Endothelial cell of umbilical vein (primary cell): ENCODE results near the gene PCSK6. TPM values are rescaled to one million over a fixed set of nuclear protein-coding genes. Genes with fewer than 3 reads are reported as not detected.

Experiments used
- BruUV-seq: library from RNA; stranded (reverse); fragments of 400-500 nt; replicated peaks from 2 replicates; lab custom pipeline; 2021; lab: Mats Ljungman, UMichigan
- CTCF ChIA-PET: fragments of 300-600, 350-600 bp; sonication (Branson Sonifier 250); formaldehyde crosslinking; loops from one replicate; lab custom pipeline; 2021; ENCODE audit warnings: antibody characterized with exemption, inconsistent platforms; lab: Charles Lee
- POLR2A ChIA-PET: fragments of 300-600, 350-600 bp; sonication (Branson Sonifier 250); formaldehyde crosslinking; loops from one replicate; lab custom pipeline; 2021; ENCODE audit warnings: antibody characterized with exemption, inconsistent platforms; lab: Charles Lee
- DNase-seq: peaks from one replicate; pipeline ENCODE4 v3.0.0-alpha.2; 2011; ENCODE audit warnings: low read depth, low spot score
- FAIRE-seq: peaks from 2 replicates; lab custom pipeline; 2011; peaks lifted over from hg19 to GRCh38; lab: Jason Lieb, UNC
- H2AFZ ChIP-seq: 2 replicates; pipeline ENCODE4 v1.6.0; 2012; ENCODE audit warnings: low read depth, low read length, control low read depth, inconsistent platforms
- H3K27ac ChIP-seq: 2 replicates; pipeline ENCODE4 v1.5.1; 2011; ENCODE audit warnings: low read depth, mild to moderate bottlenecking, control low read depth, low read length, moderate library complexity; ENCODE audit not compliant: insufficient read depth
- H3K27me3 ChIP-seq, 2 experiments: 2 replicates each; pipeline versions ENCODE4 v1.6.0 to v1.6.1; 2011; ENCODE audit warnings: low read length in 2 of 2, mixed read lengths in 1 of 2; ENCODE audit not compliant: control insufficient read depth in 2 of 2, insufficient read depth in 2 of 2
- H3K36me3 ChIP-seq, 2 experiments: 2 replicates in 1 of 2; 3 replicates in 1 of 2; pipeline ENCODE4 v1.5.1; 2011; ENCODE audit warnings: low read length in 2 of 2, mild to moderate bottlenecking in 1 of 2, moderate library complexity in 1 of 2; ENCODE audit not compliant: control insufficient read depth in 2 of 2, insufficient read depth in 2 of 2; ENCODE audit errors: extremely low read depth in 1 of 2
- H3K4me1 ChIP-seq: 3 replicates; pipeline ENCODE4 v1.5.1; 2011; ENCODE audit warnings: mild to moderate bottlenecking, low read length; ENCODE audit not compliant: control insufficient read depth, insufficient read depth; ENCODE audit errors: extremely low read depth
- H3K4me2 ChIP-seq: 2 replicates; pipeline ENCODE4 v1.6.1; 2011; ENCODE audit warnings: low read length, control low read depth, mixed read lengths; ENCODE audit not compliant: insufficient read depth
- H3K4me3 ChIP-seq, 3 experiments: fragments of 200-600 bp in 1 of 3; sonication (generic), shearing (Covaris generic) in 1 of 3; replicated peaks in 1 of 3; 2 replicates each; pipeline ENCODE4 v1.5.1; 2011 to 2016; ENCODE audit warnings: control low read depth in 3 of 3, low read length in 3 of 3, mild to moderate bottlenecking in 2 of 3, inconsistent platforms in 1 of 3, low read depth in 1 of 3, moderate library complexity in 1 of 3; ENCODE audit not compliant: insufficient read depth in 1 of 3
- H3K79me2 ChIP-seq: 2 replicates; pipeline ENCODE4 v1.6.0; 2012; ENCODE audit warnings: low read length, inconsistent platforms; ENCODE audit not compliant: control insufficient read depth, insufficient read depth
- H3K9ac ChIP-seq: replicated peaks from 2 replicates; pipeline ENCODE3; 2011; ENCODE audit warnings: low read length, control low read depth; ENCODE audit not compliant: insufficient read depth; ENCODE audit errors: extremely low read depth
- H3K9me1 ChIP-seq: replicated peaks from 3 replicates; pipeline ENCODE4 v1.6.0; 2011; ENCODE audit warnings: mild to moderate bottlenecking, low read length; ENCODE audit not compliant: control insufficient read depth, insufficient read depth; ENCODE audit errors: extremely low read depth
- H3K9me3 ChIP-seq: replicated peaks from 2 replicates; pipeline ENCODE4 v1.5.1; 2012; ENCODE audit warnings: low read length, inconsistent platforms; ENCODE audit not compliant: control insufficient read depth, insufficient read depth
- H4K20me1 ChIP-seq: replicated peaks from 2 replicates; pipeline ENCODE3; 2011; ENCODE audit warnings: mild to moderate bottlenecking, low read length; ENCODE audit not compliant: control insufficient read depth, insufficient read depth; ENCODE audit errors: extremely low read depth
- CTCF ChIP-seq, 2 donors: IDR thresholded peaks; 1 replicate in 1 of 2; 2 replicates in 1 of 2; pipeline ENCODE4 v1.5.1; 2011; ENCODE audit warnings: low read length in 2 of 2, mild to moderate bottlenecking in 2 of 2, moderate library complexity in 2 of 2, control low read depth in 1 of 2, inconsistent platforms in 1 of 2, low read depth in 1 of 2; ENCODE audit not compliant: insufficient read depth in 1 of 2; ENCODE audit errors: extremely low read depth in 1 of 2
- EZH2 ChIP-seq: IDR thresholded peaks from 2 replicates; pipeline ENCODE4 v1.6.1; 2012; ENCODE audit warnings: borderline replicate concordance, low read depth, mild to moderate bottlenecking, moderate library complexity, low read length, inconsistent platforms; ENCODE audit not compliant: severe bottlenecking
- FOS ChIP-seq: IDR thresholded peaks from 2 replicates; pipeline ENCODE4 v1.6.1; 2011; ENCODE audit warnings: mild to moderate bottlenecking, low read length, moderate library complexity, borderline replicate concordance; ENCODE audit not compliant: insufficient read depth
- GATA2 ChIP-seq: IDR thresholded peaks from 2 replicates; pipeline ENCODE4 v1.7.0; 2011; ENCODE audit warnings: low read depth, mild to moderate bottlenecking, moderate library complexity, mixed read lengths, low read length; ENCODE audit not compliant: insufficient read length, insufficient read depth
- JUN ChIP-seq: IDR thresholded peaks from 2 replicates; pipeline ENCODE4 v1.6.1; 2011; ENCODE audit warnings: borderline replicate concordance, low read depth; ENCODE audit not compliant: insufficient read length, insufficient read depth
- MAX ChIP-seq: IDR thresholded peaks from 2 replicates; pipeline ENCODE4 v1.6.1; 2011; ENCODE audit not compliant: insufficient read depth, insufficient read length
- MYC ChIP-seq: IDR thresholded peaks from one replicate; pipeline ENCODE4 v1.6.1; 2011; ENCODE audit warnings: mild to moderate bottlenecking, low read depth, low read length
- POLR2A ChIP-seq: IDR thresholded peaks from 2 replicates; pipeline ENCODE4 v1.6.1; 2012; ENCODE audit warnings: low read depth, mild to moderate bottlenecking, control low read depth, low read length
- POLR2AphosphoS5 ChIP-seq: IDR thresholded peaks from 2 replicates; pipeline ENCODE4 v1.6.1; 2012; ENCODE audit warnings: low read depth, mild to moderate bottlenecking, control low read depth, low read length, moderate library complexity; ENCODE audit not compliant: insufficient read depth
- dilution Hi-C: fragments of 300-500 bp; cut with MboI; formaldehyde crosslinking; loops from one replicate; pipeline ENCODE4 v1.15.0; 2019; ENCODE audit warnings: low sequenced_read_pairs; ENCODE audit not compliant: extremely low pct_ligation_motif_present
- intact Hi-C: fragments of 100-400 bp; cut with micrococcal nuclease; formaldehyde crosslinking; loops from one replicate; pipeline ENCODE4 v1.10.0; 2022
- polyA plus RNA-seq, 4 experiments: library from polyadenylated mRNA; depleted of rRNA in 3 of 4; stranded (reverse) in 3 of 4; unstranded in 1 of 4; fragments of >200 nt; gene quantifications; 2 replicates each; pipeline versions ENCODE4 v1.2.1 to v1.2.3, GENCODE V29; 2011 to 2012; ENCODE audit warnings: missing spikeins in 1 of 4
- total RNA-seq: library from RNA; stranded (reverse); gene quantifications from 2 replicates; pipeline ENCODE4 v1.2.3, GENCODE V29; 2021

PCSK6 gene
- total and polyA plus RNA-seq, 2 donors (not counting 3 experiments of a cell fraction or from before 2014, with no cell fraction given): 0.18 to 0.69 TPM

DNA sequence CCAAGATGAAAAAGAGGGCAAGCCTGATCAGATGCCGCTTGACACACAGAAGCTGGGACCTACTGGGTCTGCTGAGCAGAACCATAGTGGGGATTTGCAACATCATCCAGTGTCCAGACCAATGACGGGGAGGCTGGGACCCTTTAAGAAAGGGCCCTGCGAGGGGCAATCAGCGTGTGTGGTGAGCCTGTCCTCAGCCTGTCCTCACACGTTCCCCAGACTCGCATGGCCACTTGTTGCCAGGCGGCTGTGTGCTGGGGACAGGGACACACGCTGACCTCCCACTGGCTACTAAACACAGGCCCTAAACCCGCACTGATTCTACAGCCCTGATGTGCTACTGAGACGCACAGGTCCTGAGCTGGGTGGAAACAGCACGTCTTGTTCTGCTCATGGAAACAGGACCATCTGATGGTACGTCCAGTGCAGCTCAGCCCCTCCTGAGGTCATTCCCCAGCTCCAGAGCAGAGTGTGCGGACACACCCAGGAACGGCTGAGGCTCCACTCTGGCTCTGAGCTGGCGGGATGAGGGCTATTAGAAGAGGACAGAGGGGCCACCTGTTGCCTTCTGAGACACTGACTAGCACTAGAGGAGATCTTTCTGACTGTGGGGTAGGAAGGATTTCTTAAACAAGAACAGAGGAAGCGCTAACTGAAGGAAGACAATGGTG, 24.4 kb downstream of the PCSK6 start:
- Histone ChIP-seq H3K9ac (no peak overlapping the region), H3K9me3 (no peaks in the 10 kb centered on the region), H3K27ac (no peak overlapping the region), H3K4me3 (no peak overlapping the region), H2AFZ (no peak overlapping the region), H3K4me1 (no peaks in the 10 kb centered on the region), H3K36me3 (no peaks in the 10 kb centered on the region), H3K9me1 (no peaks in the 10 kb centered on the region), H3K27me3 (peaks cover 0 to 2% of the 10 kb centered on the region in 2 experiments), H4K20me1 (no peaks in the 10 kb centered on the region), H3K4me2 (no peak overlapping the region), H3K79me2 (no peaks in the 10 kb centered on the region)
- no TSS peak for BruUV-seq
- intact Hi-C loops: no loop called here
- dilution Hi-C loops: no loop called here
- DNase-seq (no peak), FAIRE-seq (no peak)
- TF ChIP-seq GATA2 (no peak), FOS (no peak), POLR2AphosphoS5 (no peak), POLR2A (no peak), EZH2 (no peak), CTCF (IDR thresholded peaks at IDR 0.05; ENCODE audit: extremely low read depth in 1 of 2, insufficient read depth in 1 of 2, low read depth in 1 of 2, low read length in 2 of 2) (no peak), MAX (no peak), JUN (no peak), MYC (no peak)
- CTCF ChIA-PET: interaction anchor here (1.5 kb wide), 1 partner anchor 37 kb away, joined by 4 read pairs; no protein-coding TSS in a partner anchor
- POLR2A ChIA-PET: no interaction called here
